T-cell (primary cell): ENCODE measurements around the gene OR2A1. TPM values are rescaled to one million over a fixed set of nuclear protein-coding genes. Genes with fewer than 3 reads are reported as not detected.
A peak's percentile ranks its signal among the peaks of the same experiment; 100 is the strongest.
"Not testable (repeated sequence)": the region's sequence is repeated elsewhere in the genome, so short reads cannot be mapped to it uniquely, and the experiment has no call there.

Experiments
- ATAC-seq, 4 experiments: fragments of 200-7000 bp in 3 of 4; fragments of 150-1000 bp in 1 of 4; cut with Tn5 transposase; replicated peaks in 1 of 4; 1 replicate in 3 of 4; 2 replicates in 1 of 4; pipeline ENCODE4 v1.10.0; 2021; ENCODE audit warnings: moderate library complexity in 3 of 4, mild to moderate bottlenecking in 2 of 4, moderate number of reproducible peaks in 1 of 4
- CTCF ChIA-PET, 2 donors: fragments of 300-600 bp; sonication (Branson Sonifier 250); formaldehyde crosslinking; loops; one replicate each; lab custom pipeline; 2022; ENCODE audit warnings: antibody characterized with exemption in 2 of 2; lab: Charles Lee
- POLR2A ChIA-PET, 2 donors: fragments of 300-600 bp; sonication (Branson Sonifier 250); formaldehyde crosslinking; loops; one replicate each; lab custom pipeline; 2022; ENCODE audit warnings: antibody characterized with exemption in 2 of 2; lab: Charles Lee
- DNase-seq, 35 experiments: peaks; one replicate each; pipeline versions ENCODE4 v3.0.0 to v3.0.0-alpha.2; 2013 to 2023
- H3K27ac ChIP-seq: one replicate; pipeline ENCODE4 v1.5.1; 2013; ENCODE audit warnings: low read length
- H3K27me3 ChIP-seq, 2 experiments: replicated peaks in 1 of 2; 1 replicate in 1 of 2; 2 replicates in 1 of 2; pipeline versions ENCODE4 v1.6.1 to v1.7.0; 2013; ENCODE audit warnings: low read length in 1 of 2, mixed read lengths in 1 of 2; ENCODE audit not compliant: control insufficient read depth in 2 of 2, insufficient read depth in 2 of 2; ENCODE audit errors: extremely low read depth in 1 of 2
- H3K36me3 ChIP-seq, 2 donors: 1 replicate in 1 of 2; 2 replicates in 1 of 2; pipeline versions ENCODE4 v1.6.1 to v1.7.0; 2013; ENCODE audit warnings: low read length in 1 of 2; ENCODE audit not compliant: control insufficient read depth in 2 of 2, insufficient read depth in 1 of 2; ENCODE audit errors: extremely low read depth in 1 of 2
- H3K4me1 ChIP-seq, 2 experiments: 1 replicate in 1 of 2; 2 replicates in 1 of 2; pipeline versions ENCODE4 v1.6.1 to v1.7.0; 2013; ENCODE audit warnings: low read length in 2 of 2, mixed read lengths in 1 of 2; ENCODE audit not compliant: insufficient read depth in 2 of 2, control insufficient read depth in 1 of 2; ENCODE audit errors: extremely low read depth in 1 of 2
- H3K4me3 ChIP-seq, 2 donors: 1 replicate in 1 of 2; 2 replicates in 1 of 2; pipeline versions ENCODE4 v1.5.1 to v1.7.0; 2013; ENCODE audit warnings: mild to moderate bottlenecking in 2 of 2, low read length in 1 of 2, moderate library complexity in 1 of 2; ENCODE audit not compliant: control insufficient read depth in 1 of 2; ENCODE audit errors: extremely low read depth in 1 of 2
- H3K9me3 ChIP-seq: 2 replicates; pipeline ENCODE4 v1.7.0; 2013
- H3K27ac Mint-ChIP-seq, 2 donors: one replicate each; pipeline ENCODE4 v1.8.0; 2020 to 2021; ENCODE audit warnings: mild to moderate bottlenecking in 2 of 2, mixed read lengths in 2 of 2
- H3K27me3 Mint-ChIP-seq, 2 donors: one replicate each; pipeline ENCODE4 v1.8.0; 2021 to 2022; ENCODE audit warnings: mixed read lengths in 2 of 2
- H3K36me3 Mint-ChIP-seq: one replicate; pipeline ENCODE4 v1.8.0; 2021; ENCODE audit warnings: mixed read lengths
- H3K4me1 Mint-ChIP-seq, 3 donors: one replicate each; pipeline ENCODE4 v1.8.0; 2020 to 2022; ENCODE audit warnings: mixed read lengths in 3 of 3, mild to moderate bottlenecking in 1 of 3
- H3K4me3 Mint-ChIP-seq, 3 donors: one replicate each; pipeline ENCODE4 v1.8.0; 2020 to 2022; ENCODE audit warnings: mild to moderate bottlenecking in 3 of 3, mixed read lengths in 3 of 3, moderate library complexity in 3 of 3
- H3K9me3 Mint-ChIP-seq, 3 donors: one replicate each; pipeline ENCODE4 v1.8.0; 2020 to 2022; ENCODE audit warnings: mixed read lengths in 3 of 3
- WGBS: methylation state at CpG from one replicate; pipeline ENCODE4 v1.1.5; 2013; ENCODE audit warnings: missing lambda C conversion rate; ENCODE audit not compliant: insufficient coverage; 5-methylcytosine and 5-hydroxymethylcytosine counted together
- total RNA-seq, 35 experiments: library from RNA in 6 of 35; stranded (reverse) in 6 of 35; fragments of 120-200 nt in 1 of 35; gene quantifications; one replicate each; pipeline versions ENCODE4 v1.2.1 to v1.2.4 and lab custom pipeline; 2013 to 2026

The OR2A1 gene
- total RNA-seq, 5 donors from 2014 or later (not counting 1 experiment from before 2014, with no cell fraction given) = not detected

DNA sequence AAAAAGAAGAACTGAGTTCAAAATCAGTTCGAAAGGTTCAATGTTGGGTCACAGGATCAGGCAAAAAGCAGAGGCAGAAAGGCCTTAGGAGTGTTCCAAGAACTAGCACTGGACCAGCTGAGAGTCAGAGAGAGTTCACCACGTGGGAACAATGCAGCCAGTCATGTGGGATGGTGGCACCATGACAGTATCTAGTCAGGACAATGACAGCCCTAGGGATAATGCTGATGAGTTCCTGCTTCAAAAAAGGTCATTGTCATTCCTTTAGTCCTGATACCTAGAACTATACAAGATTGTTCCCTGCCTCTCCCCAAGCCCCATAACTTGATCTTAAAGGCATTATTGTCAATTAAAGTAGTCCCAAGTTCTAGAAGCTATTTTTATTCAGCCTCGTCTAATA, 39.4 kb downstream of the OR2A1 start:
- H3K4me1 ChIP-seq, ATAC-seq, H3K27me3 ChIP-seq, H3K36me3 Mint-ChIP-seq, CTCF ChIA-PET, H3K27me3 Mint-ChIP-seq, H3K9me3 ChIP-seq, H3K27ac ChIP-seq, DNase-seq, POLR2A ChIA-PET, H3K4me3 ChIP-seq, H3K27ac Mint-ChIP-seq, H3K36me3 ChIP-seq, H3K9me3 Mint-ChIP-seq, H3K4me3 Mint-ChIP-seq: not testable (repeated sequence)
- peaks cover 0 to 14% (median 5%) of the 10 kb centered on the region in 3 donors for H3K4me1 Mint-ChIP-seq
- 100% methylated on average over 1 of the region's 3 CpGs for WGBS

DNA sequence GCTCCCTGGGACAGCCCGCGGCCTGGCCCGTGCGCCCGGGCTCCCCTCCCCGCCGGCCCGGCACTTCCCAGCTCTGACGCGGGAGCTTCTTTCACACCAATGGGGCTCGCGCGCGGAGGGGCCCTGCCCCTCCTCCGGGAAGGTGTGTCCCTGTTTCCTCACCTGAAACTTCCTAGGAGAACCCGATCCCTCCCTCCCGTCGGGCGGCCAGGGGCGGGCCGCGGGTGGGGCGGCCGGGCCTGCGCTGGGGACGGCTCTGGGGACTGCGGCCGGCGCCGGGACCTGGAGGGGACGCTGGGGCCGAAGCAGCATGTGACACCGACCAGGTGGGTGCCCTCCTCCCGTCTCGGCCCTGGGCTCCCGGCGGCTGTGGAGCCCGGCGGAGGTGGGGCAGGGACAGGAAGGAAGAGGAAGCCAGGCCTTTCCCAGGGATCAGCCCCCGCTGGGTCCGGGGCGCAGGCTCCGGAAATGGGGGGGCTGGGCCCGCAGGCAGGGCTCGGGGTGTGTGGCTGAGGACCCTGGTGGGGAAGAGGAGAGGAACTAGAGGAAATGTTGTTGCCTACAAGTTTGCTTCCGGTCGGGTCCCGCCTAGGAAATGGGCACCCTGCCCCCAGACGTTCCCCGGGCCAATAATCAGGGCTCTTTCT, 43.1 kb downstream of the OR2A1 start, which contains the start of gene ARHGEF5:
TSS of gene ARHGEF5 (plus strand) at position 227 of the 647 bp plus-strand sequence. CDS start 7,268 bp downstream, outside the sequence.
- H3K4me3 Mint-ChIP-seq = peak within 1 kb of the TSS; percentile 72 to 82 (median 74)
- H3K36me3 ChIP-seq, H3K27me3 Mint-ChIP-seq, CTCF ChIA-PET, H3K4me1 ChIP-seq, DNase-seq, H3K9me3 ChIP-seq, H3K36me3 Mint-ChIP-seq, H3K27ac ChIP-seq, H3K27me3 ChIP-seq, H3K9me3 Mint-ChIP-seq, POLR2A ChIA-PET, H3K4me3 ChIP-seq: not testable (repeated sequence)
- WGBS = no CpG with 5 or more reads among the region's 50 CpGs
- peaks cover 0 to 19% (median 5%) of the 10 kb centered on the region in 3 donors for H3K4me1 Mint-ChIP-seq
- ATAC-seq = peak; percentile 74 to 81 (median 76)
- peak within 1 kb of the TSS; percentile 80 to 83 for H3K27ac Mint-ChIP-seq

DNA sequence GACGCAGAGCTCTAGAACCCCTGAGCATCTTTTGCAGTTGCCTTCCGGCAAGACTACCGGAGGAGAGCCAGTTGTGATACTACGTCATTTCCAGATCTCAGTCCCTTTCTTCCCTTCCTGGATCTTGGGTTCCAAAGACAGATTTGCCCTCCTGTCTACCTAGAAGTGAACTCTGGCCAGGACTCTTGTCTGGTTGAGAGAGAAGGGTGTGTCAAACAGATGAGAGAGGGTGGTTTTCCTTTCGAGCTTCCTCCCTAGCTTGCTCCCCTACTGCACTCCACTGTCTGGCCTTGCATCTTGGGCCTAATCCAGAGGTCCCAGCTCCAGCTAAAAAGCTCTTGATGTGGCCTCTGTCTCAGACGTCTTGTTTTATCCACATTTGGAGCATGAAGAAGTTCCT, 44.0 kb downstream of the OR2A1 start:
- H3K36me3 ChIP-seq, CTCF ChIA-PET, H3K9me3 ChIP-seq, H3K9me3 Mint-ChIP-seq, H3K27ac Mint-ChIP-seq, H3K4me1 ChIP-seq, DNase-seq, H3K36me3 Mint-ChIP-seq, H3K4me3 ChIP-seq, POLR2A ChIA-PET, H3K4me3 Mint-ChIP-seq, H3K27me3 ChIP-seq, ATAC-seq, H3K27me3 Mint-ChIP-seq, H3K27ac ChIP-seq: not testable (repeated sequence)
- no CpG with 5 or more reads among the region's 6 CpGs for WGBS
- peaks cover 0 to 16% (median 5%) of the 10 kb centered on the region in 3 donors for H3K4me1 Mint-ChIP-seq

DNA sequence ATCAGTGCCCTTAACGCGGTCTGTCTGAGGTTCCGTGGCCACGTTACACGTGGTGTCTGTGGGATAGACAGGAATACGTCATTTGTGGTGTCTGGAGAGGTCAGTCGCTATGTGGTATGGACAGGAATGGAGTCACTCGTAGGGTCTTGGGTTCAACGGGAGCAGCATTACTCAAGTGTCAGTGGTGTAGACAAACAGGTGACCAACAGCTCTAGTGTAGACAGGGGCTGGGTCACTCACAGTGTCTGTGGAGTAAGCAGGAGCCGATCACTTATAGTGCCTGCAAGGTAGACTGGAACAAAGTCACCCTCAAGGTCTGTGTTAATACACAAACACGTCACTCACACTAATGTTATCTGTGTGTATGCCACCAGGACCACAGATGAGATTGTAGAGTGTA, 44.6 kb downstream of the OR2A1 start:
- H3K4me3 ChIP-seq, H3K9me3 Mint-ChIP-seq, H3K4me3 Mint-ChIP-seq, H3K27me3 ChIP-seq, ATAC-seq, H3K36me3 ChIP-seq, H3K27ac Mint-ChIP-seq, CTCF ChIA-PET, H3K9me3 ChIP-seq, H3K27me3 Mint-ChIP-seq, H3K36me3 Mint-ChIP-seq, H3K27ac ChIP-seq, DNase-seq, H3K4me1 ChIP-seq, POLR2A ChIA-PET: not testable (repeated sequence)
- no CpG with 5 or more reads among the region's 11 CpGs for WGBS
- H3K4me1 Mint-ChIP-seq = peaks cover 0 to 16% (median 5%) of the 10 kb centered on the region in 3 donors

DNA sequence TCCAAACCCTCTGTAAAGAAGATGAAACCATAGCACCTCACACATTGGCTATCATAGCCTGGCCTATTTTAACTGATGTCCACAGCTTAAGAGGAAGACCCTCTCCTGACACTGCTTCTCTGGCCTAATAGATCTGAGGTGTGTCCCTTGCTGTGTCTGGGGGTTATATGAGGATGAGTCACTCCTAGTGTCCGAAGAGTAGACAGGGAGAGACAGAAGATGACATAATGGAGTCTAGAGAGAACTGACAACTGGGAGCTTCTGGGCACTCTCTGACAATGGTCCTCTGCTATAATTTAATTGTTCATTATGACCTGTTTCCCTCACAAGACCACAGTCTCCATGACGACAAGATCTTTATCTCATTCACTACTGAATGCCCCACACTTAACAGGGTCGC, 49.8 kb downstream of the OR2A1 start:
- H3K27me3 Mint-ChIP-seq, H3K4me3 ChIP-seq, POLR2A ChIA-PET, H3K9me3 ChIP-seq, H3K4me3 Mint-ChIP-seq, H3K27ac Mint-ChIP-seq, H3K27me3 ChIP-seq, H3K27ac ChIP-seq, H3K36me3 Mint-ChIP-seq, ATAC-seq, H3K4me1 Mint-ChIP-seq, CTCF ChIA-PET, H3K9me3 Mint-ChIP-seq, H3K36me3 ChIP-seq, H3K4me1 ChIP-seq, DNase-seq: not testable (repeated sequence)
- no CpG with 5 or more reads among the region's 3 CpGs for WGBS

DNA sequence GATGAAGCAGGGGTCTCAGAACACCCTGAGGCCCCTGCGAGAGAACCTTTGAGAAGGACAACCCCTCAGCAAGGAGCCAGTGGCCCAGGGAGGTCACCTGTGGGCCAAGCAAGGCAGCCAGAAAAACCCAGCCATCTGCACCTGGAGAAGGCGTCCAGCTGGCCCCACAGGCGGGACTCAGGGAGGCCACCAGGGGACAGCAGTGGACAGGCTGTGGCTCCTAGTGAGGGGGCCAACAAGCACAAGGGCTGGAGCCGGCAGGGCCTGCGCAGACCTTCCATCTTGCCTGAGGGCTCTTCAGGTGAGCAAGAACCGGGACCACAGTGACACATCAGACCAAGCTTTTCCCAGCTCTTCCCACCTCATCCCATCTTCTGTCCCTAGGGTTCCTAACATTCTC, 53.3 kb downstream of the OR2A1 start:
- H3K36me3 Mint-ChIP-seq, H3K27me3 Mint-ChIP-seq, H3K27ac Mint-ChIP-seq, H3K4me3 Mint-ChIP-seq, DNase-seq, H3K4me1 ChIP-seq, H3K4me3 ChIP-seq, H3K27ac ChIP-seq, H3K9me3 ChIP-seq, ATAC-seq, H3K27me3 ChIP-seq, CTCF ChIA-PET, H3K36me3 ChIP-seq, H3K4me1 Mint-ChIP-seq, POLR2A ChIA-PET, H3K9me3 Mint-ChIP-seq: not testable (repeated sequence)
- WGBS = no CpG with 5 or more reads among the region's 6 CpGs

DNA sequence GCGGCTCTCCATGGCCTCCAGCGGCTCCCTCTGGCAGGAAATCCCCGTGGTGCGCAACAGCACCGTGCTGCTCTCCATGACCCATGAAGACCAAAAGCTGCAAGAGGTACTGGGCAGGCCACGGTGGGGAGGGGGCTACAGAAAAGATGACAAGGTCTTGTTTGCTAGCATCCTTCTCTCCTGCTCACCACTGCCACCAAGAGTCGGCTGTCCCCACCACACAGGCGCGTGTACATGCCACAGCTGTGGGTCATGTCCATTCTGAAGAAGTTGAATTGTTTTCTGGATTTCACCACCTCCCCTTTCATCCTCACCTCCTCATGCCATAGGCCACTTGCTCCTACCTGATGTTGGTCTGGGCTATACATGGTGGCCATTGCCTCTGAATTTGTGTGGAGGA, 55.0 kb downstream of the OR2A1 start:
- H3K4me1 Mint-ChIP-seq, H3K4me3 ChIP-seq, H3K9me3 Mint-ChIP-seq, H3K9me3 ChIP-seq, POLR2A ChIA-PET, CTCF ChIA-PET, H3K4me1 ChIP-seq, DNase-seq, H3K36me3 ChIP-seq, H3K4me3 Mint-ChIP-seq, ATAC-seq, H3K27me3 Mint-ChIP-seq, H3K27me3 ChIP-seq, H3K27ac Mint-ChIP-seq, H3K36me3 Mint-ChIP-seq, H3K27ac ChIP-seq: not testable (repeated sequence)
- WGBS = no CpG with 5 or more reads among the region's 9 CpGs
